PFSK-1 (cell line): ENCODE data around the gene XKR3.

Experiments
- POLR2AphosphoS5 ChIP-seq: IDR thresholded peaks from 2 replicates; pipeline ENCODE4 v1.6.1; 2012; ENCODE audit warnings: low read depth, mild to moderate bottlenecking, control low read depth, low read length, moderate library complexity
- TAF1 ChIP-seq: IDR thresholded peaks from 2 replicates; pipeline ENCODE4 v1.6.1; 2012; ENCODE audit warnings: low read length, control low read depth, borderline replicate concordance; ENCODE audit not compliant: insufficient read depth

- TF ChIP-seq POLR2AphosphoS5 (no peak), TAF1 (no peak)
Observed at GRCh38 chr22:16807109-16807508, 18.1 kb downstream of the XKR3 start.
